NB4 (cell line): ENCODE data around the gene PRORP.

ENCODE experiments used
- DNase-seq: peaks from one replicate; pipeline ENCODE4 v3.0.0; 2010; ENCODE audit warnings: low read depth
- H3K4me3 ChIP-seq: one replicate; pipeline ENCODE4 v1.5.1; 2011; ENCODE audit warnings: mild to moderate bottlenecking, low read depth, low read length, moderate library complexity
- CTCF ChIP-seq: IDR thresholded peaks from one replicate; pipeline ENCODE4 v1.5.1; 2012; ENCODE audit warnings: low read depth, low read length
- MAX ChIP-seq: IDR thresholded peaks from 2 replicates; pipeline ENCODE4 v1.6.1; 2011; ENCODE audit warnings: low read depth, low read length
- MYC ChIP-seq: IDR thresholded peaks from 2 replicates; pipeline ENCODE4 v1.6.1; 2011; ENCODE audit warnings: low read depth, low read length
- POLR2A ChIP-seq: IDR thresholded peaks from 2 replicates; pipeline ENCODE4 v1.6.1; 2011; ENCODE audit warnings: mild to moderate bottlenecking; ENCODE audit not compliant: insufficient read length; ENCODE audit errors: extremely low read depth

Gene PRORP

GRCh38 chr14:35116242-35116641, 6.1 kb upstream of the PRORP start:
- DNase-seq = no peak
- no peak overlapping the region for H3K4me3 ChIP-seq
- TF ChIP-seq POLR2A = no peak
- no peak for TF ChIP-seq CTCF
- TF ChIP-seq MAX = no peak
- no peak for TF ChIP-seq MYC

GRCh38 chr14:35117112-35117511, 5.2 kb upstream of the PRORP start:
- DNase-seq = no peak
- no peak overlapping the region for H3K4me3 ChIP-seq
- TF ChIP-seq POLR2A (no peak), MYC (no peak), MAX (no peak), CTCF (no peak)

GRCh38 chr14:35121026-35121886, 1.1 kb upstream of the PRORP start:
- peak overlapping the region; percentile 78 for H3K4me3 ChIP-seq
- DNase-seq = no peak
- no peak for TF ChIP-seq MAX
- no peak for TF ChIP-seq MYC
- no peak for TF ChIP-seq CTCF
- no peak for TF ChIP-seq POLR2A

- DNase-seq = no peak
- no peak; the same call in 1 of the 2 replicates for TF ChIP-seq MYC
- no peak for TF ChIP-seq CTCF
- no peak for TF ChIP-seq MAX
- no peak for TF ChIP-seq POLR2A
- H3K4me3 ChIP-seq = peak overlapping the region; percentile 78
These were observed 490 bp downstream of the PRORP start for GRCh38 chr14:35122696-35123387.

- peak overlapping the region; percentile 78 for H3K4me3 ChIP-seq
These were observed 994 bp downstream of the PRORP start for GRCh38 chr14:35123388-35123703.

More at GRCh38 chr14:35123388-35123703, 994 bp downstream of the PRORP start:
- peak; percentile 18 for DNase-seq
- TF ChIP-seq MYC (no peak), CTCF (no peak), MAX (no peak), POLR2A (no peak)
